ENCODE data around the gene RETREG2.

Gene RETREG2

DNA sequence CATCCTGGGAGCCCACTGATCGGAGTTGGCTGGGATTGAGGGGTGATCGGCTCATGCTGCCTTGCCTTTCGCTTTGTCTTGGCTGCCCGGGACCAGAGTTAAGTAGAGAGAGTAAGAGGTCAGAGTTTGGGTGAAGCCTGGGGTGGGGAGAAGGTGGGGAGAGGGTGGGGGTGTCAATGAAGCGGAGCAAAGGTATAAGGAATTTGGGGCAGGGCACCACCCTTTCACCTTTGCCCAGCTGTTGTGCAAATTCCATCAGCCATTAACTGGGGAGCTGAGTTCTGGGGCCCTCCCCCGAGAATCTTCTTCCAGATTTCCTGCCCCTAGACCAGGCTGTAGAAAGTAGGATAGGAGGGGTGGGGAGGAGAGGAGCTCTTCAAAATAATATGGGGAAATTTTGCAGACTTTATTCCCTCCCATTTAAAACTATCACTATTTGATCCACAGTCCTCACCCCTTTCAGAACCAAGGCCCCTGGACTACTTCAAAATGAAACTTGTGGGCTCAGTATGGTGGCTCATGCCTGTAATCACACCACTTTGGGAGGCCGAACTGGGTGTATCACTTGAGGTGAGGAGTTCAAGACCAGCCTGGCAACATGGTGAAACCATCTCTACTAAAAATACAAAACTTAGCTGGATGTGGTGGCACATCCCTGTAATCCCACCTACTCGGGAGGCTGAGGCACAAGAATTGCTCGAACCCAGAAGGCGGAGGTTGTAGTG lies 8.0 kb upstream of the RETREG2 start, which contains the start of gene SLC23A3:
Gene SLC23A3, minus strand, starts transcription at position 100 of the 725 bp plus-strand sequence. Its CDS starts 45 bp downstream, at position 55.
- TF ChIP-seq TOX (CRISPR knock-in tag; IDR thresholded peaks at IDR 0.05; ENCODE audit: borderline replicate concordance) (no peak), ZNF565 (CRISPR knock-in tag; conservative IDR thresholded peaks at IDR 0.05; ENCODE audit: low read depth) (no peak), TCF4 (CRISPR knock-in tag; IDR thresholded peaks at IDR 0.05; ENCODE audit: borderline replicate concordance) (no peak), RARB (CRISPR knock-in tag; IDR thresholded peaks at IDR 0.05) (no peak), SNAI2 (CRISPR knock-in tag; IDR thresholded peaks at IDR 0.05) (no peak), ISL1 (CRISPR knock-in tag; IDR thresholded peaks at IDR 0.05) (no peak), ARNTL (CRISPR knock-in tag; IDR thresholded peaks at IDR 0.05; ENCODE audit: borderline replicate concordance, low read depth) (no peak), BACH2 (CRISPR knock-in tag; IDR thresholded peaks at IDR 0.05; ENCODE audit: borderline replicate concordance) (no peak), OSR1 (CRISPR knock-in tag; IDR thresholded peaks at IDR 0.05) (no peak), ZNF8 (CRISPR knock-in tag; IDR thresholded peaks at IDR 0.05) (no peak), GLIS3 (CRISPR knock-in tag; IDR thresholded peaks at IDR 0.05) (no peak)
- TF ChIP-seq, protein P1, sequence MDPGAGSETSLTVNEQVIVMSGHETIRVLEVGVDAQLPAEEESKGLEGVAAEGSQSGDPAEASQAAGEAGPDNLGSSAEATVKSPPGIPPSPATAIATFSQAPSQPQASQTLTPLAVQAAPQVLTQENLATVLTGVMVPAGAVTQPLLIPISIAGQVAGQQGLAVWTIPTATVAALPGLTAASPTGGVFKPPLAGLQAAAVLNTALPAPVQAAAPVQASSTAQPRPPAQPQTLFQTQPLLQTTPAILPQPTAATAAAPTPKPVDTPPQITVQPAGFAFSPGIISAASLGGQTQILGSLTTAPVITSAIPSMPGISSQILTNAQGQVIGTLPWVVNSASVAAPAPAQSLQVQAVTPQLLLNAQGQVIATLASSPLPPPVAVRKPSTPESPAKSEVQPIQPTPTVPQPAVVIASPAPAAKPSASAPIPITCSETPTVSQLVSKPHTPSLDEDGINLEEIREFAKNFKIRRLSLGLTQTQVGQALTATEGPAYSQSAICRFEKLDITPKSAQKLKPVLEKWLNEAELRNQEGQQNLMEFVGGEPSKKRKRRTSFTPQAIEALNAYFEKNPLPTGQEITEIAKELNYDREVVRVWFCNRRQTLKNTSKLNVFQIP (CRISPR knock-in tag; IDR thresholded peaks at IDR 0.05; ENCODE audit: borderline replicate concordance, low read depth) = no peak
- no peak for ATAC-seq

DNA sequence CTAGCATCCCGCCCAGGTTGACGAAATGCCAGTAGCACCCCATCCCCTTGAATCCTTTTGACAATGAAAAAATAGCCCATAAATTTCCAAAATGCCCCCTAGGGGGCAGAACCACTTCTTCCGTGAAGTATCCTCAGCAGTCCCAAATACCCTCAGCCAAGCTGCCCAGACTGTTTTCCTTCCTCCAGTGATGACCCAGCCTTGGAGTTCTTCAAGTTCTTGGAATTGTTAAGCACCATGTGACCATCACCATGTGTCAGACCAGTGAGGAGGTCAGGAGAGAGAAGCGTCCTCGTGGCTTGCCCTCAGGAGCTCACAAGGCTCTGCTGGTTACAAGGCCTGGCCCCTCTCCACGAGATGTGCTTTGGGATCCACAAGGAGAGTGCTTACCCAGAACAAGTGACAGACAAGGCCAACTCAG lies 6.8 kb upstream of the RETREG2 start:
- TF ChIP-seq, protein P2, sequence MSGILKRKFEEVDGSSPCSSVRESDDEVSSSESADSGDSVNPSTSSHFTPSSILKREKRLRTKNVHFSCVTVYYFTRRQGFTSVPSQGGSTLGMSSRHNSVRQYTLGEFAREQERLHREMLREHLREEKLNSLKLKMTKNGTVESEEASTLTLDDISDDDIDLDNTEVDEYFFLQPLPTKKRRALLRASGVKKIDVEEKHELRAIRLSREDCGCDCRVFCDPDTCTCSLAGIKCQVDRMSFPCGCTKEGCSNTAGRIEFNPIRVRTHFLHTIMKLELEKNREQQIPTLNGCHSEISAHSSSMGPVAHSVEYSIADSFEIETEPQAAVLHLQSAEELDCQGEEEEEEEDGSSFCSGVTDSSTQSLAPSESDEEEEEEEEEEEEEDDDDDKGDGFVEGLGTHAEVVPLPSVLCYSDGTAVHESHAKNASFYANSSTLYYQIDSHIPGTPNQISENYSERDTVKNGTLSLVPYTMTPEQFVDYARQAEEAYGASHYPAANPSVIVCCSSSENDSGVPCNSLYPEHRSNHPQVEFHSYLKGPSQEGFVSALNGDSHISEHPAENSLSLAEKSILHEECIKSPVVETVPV (CRISPR knock-in tag; IDR thresholded peaks at IDR 0.05) = no peak
- TF ChIP-seq ZFP30 (CRISPR knock-in tag; IDR thresholded peaks at IDR 0.05) (no peak), SNAI2 (CRISPR knock-in tag; IDR thresholded peaks at IDR 0.05) (no peak), ESRRG (CRISPR knock-in tag; IDR thresholded peaks at IDR 0.05) (no peak), RARB (CRISPR knock-in tag; IDR thresholded peaks at IDR 0.05) (no peak), CSDC2 (CRISPR knock-in tag; IDR thresholded peaks at IDR 0.05) (no peak), BACH2 (CRISPR knock-in tag; IDR thresholded peaks at IDR 0.05; ENCODE audit: borderline replicate concordance) (no peak), OSR1 (CRISPR knock-in tag; IDR thresholded peaks at IDR 0.05) (no peak), GLIS3 (CRISPR knock-in tag; IDR thresholded peaks at IDR 0.05) (no peak), ZNF565 (CRISPR knock-in tag; conservative IDR thresholded peaks at IDR 0.05; ENCODE audit: low read depth) (no peak)
- TF ChIP-seq, protein P3, sequence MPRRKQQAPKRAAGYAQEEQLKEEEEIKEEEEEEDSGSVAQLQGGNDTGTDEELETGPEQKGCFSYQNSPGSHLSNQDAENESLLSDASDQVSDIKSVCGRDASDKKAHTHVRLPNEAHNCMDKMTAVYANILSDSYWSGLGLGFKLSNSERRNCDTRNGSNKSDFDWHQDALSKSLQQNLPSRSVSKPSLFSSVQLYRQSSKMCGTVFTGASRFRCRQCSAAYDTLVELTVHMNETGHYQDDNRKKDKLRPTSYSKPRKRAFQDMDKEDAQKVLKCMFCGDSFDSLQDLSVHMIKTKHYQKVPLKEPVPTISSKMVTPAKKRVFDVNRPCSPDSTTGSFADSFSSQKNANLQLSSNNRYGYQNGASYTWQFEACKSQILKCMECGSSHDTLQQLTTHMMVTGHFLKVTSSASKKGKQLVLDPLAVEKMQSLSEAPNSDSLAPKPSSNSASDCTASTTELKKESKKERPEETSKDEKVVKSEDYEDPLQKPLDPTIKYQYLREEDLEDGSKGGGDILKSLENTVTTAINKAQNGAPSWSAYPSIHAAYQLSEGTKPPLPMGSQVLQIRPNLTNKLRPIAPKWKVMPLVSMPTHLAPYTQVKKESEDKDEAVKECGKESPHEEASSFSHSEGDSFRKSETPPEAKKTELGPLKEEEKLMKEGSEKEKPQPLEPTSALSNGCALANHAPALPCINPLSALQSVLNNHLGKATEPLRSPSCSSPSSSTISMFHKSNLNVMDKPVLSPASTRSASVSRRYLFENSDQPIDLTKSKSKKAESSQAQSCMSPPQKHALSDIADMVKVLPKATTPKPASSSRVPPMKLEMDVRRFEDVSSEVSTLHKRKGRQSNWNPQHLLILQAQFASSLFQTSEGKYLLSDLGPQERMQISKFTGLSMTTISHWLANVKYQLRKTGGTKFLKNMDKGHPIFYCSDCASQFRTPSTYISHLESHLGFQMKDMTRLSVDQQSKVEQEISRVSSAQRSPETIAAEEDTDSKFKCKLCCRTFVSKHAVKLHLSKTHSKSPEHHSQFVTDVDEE (CRISPR knock-in tag; IDR thresholded peaks at IDR 0.05) = no peak
- TF ChIP-seq, protein P4, sequence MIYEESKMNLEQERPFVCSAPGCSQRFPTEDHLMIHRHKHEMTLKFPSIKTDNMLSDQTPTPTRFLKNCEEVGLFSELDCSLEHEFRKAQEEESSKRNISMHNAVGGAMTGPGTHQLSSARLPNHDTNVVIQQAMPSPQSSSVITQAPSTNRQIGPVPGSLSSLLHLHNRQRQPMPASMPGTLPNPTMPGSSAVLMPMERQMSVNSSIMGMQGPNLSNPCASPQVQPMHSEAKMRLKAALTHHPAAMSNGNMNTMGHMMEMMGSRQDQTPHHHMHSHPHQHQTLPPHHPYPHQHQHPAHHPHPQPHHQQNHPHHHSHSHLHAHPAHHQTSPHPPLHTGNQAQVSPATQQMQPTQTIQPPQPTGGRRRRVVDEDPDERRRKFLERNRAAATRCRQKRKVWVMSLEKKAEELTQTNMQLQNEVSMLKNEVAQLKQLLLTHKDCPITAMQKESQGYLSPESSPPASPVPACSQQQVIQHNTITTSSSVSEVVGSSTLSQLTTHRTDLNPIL (CRISPR knock-in tag; IDR thresholded peaks at IDR 0.05; ENCODE audit: low read depth) = no peak
- TF ChIP-seq, protein P1 (CRISPR knock-in tag; IDR thresholded peaks at IDR 0.05; ENCODE audit: borderline replicate concordance, low read depth) = no peak
- peak; percentile 79 for ATAC-seq

Measured in SK-N-SH treated with all-trans-retinoic acid at 6 μM for 48 hours (cell line).